HG02623 (cell line): ENCODE measurements around the gene PCNX4.

Experiments
- ATAC-seq: cut with Tn5 transposase; IDR thresholded peaks from one replicate; pipeline ENCODE4 v1.9.1; 2021; ENCODE audit warnings: moderate library complexity; ENCODE audit not compliant: unreplicated experiment

Gene PCNX4

DNA sequence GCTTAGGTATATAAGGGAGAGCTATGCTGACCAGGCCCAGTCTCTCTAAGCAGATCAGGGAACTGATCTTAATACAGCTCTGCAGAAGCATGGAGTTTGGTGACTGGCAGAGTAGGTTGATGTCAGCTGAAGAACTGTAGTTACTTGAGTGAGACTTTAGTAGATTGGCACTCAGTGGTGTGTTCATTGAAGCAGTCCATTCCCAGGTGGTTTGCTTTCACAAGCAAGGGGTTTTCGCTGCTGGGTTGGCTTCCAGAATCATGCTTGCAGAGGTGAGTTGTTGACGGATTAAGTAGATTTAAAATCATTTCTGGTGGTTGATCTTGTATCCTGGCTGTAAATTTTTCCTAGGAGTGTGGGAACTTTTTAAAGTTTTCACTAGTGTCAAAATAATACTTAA lies 80.0 kb downstream of the PCNX4 start:
- no peak for ATAC-seq

DNA sequence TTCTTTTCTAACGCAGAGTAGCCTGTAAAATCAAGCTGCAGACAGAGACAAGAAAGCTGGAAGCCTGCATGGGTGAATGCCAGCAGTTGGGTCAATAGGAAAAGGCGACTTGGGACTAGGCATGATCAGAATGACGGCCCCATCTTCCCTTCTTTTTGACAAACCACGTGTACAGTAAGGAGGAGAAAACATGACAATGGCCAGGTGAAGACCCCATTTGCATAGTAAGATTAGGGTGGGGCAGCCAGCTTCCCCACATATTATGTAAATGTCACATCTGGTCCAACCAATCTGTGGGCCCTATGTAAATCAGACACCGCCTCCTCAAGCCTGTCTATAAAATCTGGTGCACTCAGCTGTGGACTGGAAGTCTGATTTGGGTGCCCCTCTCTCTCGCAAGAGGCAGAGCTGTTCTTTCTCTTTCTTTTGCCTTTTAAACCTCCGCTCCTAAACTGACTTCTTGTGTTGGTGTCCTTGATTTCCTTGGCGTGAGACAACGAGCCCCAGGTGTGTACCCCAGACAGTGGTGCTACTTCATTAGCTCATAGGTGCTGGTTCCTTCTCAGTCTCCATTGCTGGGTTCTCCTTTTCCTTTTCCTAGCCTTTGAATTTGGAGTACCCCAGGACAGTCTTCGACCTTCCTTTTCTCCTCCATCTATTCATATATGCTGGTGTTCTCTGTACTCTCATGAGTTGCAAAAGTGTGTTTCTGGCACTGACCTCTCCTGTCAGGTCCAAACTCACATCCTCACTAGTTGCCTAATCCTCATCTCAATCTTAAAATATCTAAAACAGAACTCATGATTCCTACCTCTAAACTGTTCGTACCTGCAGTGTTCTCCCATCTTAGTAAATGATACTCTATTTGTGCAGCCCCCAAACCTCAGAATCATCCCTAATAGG lies 82.9 kb downstream of the PCNX4 start:
- no peak for ATAC-seq

DNA sequence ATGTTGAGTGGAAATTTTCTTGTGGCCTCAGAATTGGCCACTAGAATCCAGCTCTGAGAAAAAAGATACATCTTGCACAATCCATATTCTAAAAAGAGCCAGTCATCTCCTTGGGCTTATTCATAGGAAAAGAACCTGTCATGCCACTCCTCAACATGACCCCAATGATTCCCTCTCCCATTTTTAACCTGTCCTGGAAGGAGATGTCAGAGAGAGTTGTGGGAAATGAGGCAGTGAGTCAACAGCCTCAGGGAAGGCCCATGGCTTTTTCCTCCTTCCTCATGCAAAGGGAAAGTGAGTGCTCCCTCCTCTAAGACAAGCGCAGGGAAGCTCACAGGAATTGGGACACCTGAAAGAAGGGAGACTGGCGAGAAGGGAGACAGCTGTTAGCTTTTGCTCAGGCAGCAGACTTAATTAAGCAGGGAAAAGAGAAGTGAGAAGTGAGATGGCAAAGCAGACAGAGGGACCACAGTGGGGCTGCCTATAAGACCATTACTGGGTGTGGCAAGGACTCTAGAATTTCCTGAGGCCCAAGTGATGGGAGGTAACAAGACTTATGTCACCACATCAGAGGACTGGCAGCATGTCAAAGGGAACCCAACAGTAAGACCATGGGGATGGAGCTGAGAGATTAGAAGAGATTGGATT lies 83.7 kb downstream of the PCNX4 start:
- no peak for ATAC-seq

DNA sequence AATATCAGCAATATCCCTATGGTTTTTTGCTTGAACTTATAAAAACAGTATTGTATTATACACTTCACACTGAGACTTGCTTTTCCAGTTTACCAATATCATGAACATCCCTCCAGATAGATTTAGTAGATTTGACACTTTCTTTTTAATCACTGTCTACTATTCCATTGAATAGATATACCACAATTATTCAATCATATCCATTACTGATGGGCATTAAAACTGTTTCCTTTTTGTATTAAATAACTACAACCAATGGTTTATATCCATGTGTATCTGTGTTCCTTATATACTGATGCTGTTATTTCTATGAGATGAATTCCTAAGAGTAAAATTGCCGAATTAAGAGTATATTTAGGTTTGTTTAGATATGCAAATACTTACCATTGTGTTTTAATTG lies 86.4 kb downstream of the PCNX4 start:
- no peak for ATAC-seq

DNA sequence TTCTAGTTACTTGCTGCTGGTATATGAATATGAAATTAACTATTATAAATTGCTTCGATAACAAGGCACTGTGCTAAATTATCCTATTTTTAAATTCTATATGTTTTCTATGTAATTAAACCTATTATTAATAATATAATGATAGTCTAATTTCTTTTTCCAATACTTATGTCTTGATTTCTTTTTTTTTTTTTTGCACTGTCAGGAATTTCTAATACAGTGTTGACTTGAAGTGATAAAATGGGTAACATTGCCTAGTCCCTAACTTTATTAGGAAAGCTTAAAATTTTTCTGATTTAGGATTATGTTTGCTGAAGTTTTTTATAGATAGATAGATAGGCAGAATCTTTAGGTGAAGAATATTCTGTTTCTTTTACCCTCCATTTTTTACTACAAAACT lies 87.1 kb downstream of the PCNX4 start:
- ATAC-seq, result no peak

DNA sequence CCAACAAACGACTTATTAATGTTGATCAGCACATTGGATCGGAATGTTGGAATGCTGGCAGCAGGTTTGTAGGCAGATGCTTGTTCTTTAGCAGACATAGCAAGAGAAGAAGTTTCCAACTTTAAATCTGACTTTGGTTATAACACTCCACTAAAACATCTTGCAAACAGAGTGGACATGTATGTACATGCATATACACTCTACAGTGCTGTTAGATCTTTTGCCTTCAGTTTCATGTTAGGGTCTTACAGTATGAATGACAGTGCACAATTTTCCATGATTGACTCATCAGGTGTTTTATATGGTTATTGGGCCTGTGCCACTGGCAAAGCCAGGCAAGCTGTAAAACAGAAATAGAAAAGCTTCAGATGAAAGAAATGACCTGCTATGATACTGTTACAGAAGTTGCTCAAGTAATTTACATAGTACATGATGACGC lies 87.7 kb downstream of the PCNX4 start:
- ATAC-seq, result no peak

DNA sequence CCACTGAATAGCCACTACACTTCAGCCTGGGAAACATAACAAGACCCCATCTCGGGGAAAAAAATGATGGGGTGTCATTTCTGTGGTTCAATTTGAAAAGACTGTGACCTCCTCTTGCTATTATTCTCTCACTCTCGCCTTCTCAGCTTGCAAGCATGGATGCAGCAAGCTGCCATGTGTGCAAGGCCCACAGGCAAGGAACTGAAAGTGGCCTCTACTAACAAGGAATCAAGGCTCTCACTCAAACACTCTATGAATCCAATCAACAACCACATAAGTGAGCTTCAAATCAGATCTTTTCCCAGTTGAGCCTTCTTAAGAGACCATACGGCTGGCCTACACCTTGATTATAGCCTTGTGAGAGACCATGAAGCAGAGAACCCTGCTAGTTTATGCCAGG lies 91.4 kb downstream of the PCNX4 start:
- no peak for ATAC-seq

DNA sequence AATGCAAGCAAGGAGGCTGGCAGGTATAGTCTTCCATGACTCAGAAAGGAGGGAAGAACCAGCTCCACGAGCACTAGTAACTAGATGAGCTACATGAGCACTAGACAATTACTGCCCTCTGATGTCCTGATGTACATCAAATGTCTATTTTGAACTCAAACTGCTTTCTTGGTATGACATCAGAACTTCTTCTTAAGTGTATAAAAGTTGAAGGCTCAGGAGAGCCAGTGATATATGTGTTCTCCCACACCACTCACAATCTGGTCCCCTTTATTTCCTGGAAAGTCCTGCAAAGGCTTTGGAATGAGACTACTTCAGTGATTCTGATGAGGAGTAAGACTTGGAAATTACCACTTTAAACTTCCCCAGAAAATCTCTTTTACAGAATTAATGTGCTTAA lies 92.0 kb downstream of the PCNX4 start:
- ATAC-seq, result peak; percentile 56

DNA sequence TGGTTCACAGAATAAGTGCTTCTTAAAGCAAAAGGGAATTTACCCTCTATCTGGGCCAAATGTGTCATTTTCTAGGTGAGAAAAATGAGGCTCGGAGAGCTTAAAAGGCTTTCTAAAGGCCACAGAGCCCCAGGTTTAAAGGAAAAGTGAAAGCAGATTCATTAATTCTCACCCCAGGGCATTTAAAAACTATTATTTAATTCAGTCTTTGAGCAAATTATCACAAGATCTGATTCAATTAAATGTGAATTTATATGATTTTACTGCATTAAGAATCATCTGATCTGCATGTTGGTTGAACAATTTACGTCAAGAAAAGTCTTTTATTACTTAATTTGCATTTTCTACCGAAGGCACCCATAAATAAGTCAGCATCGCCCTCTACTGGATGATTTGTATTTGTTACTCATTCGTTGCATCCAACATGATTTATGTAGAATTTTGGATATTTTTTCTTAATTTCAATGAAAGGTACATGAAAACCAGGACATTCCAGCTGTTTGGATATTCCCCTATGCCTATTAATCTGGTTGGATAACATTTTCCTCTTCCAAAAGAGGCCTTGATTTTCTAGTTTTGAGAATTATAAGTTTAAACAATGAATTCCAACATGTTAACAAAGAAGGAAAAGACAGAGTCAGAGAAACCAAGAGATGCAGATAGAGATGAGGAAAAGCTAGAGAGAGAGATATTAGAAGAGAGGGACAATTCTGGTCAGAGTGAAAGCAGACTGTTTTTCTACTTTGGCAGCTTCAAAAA lies 92.6 kb downstream of the PCNX4 start:
- ATAC-seq, result peak; percentile 27

DNA sequence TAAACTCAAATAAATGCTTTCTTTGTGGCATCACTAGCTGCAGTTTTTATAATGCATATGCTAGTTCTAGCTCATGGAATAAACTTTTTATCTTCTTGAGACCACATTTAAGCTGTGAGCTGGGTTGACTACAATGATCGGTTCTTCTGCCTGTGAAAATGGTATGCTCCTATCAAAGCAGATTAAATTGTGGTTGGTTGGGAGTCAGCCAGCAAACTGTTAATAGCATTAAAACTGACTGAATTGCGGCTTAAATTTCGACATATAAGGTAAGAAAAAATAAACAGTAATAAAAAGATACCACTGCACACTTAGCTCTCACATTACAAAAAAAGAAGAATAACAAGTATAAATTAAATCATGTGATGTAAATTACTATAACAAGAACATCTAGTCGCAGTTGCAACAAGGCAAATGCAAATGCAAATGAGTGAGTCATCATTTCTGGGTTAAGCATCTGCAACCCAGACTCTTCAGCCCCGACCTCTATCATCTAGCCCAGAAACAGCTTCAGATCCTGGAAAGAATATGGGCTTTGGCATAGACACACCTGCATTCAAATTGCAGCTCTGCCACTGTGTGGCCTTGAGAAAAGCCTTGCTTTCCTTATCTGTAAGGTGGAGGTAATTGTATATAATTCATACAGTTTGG lies 93.3 kb downstream of the PCNX4 start:
- no peak for ATAC-seq

DNA sequence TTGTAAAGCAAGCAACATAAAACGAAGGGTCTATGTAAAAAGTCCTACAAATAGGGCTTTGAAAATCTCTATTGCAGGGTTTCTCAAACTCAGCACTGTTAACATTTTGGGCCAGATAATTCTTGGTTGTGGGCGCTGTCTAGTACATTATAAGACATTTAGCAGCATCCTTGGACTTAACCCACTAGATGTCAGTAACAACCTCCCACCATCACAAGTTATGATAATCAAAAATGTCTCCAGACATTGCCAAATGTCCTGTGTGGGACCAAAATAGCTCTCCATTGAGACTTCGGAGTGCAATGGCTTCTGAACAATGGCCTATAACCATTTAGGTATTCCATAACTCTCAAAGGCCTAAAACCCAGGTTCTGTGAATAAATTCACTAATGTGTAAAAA lies 96.4 kb downstream of the PCNX4 start:
- no peak for ATAC-seq

DNA sequence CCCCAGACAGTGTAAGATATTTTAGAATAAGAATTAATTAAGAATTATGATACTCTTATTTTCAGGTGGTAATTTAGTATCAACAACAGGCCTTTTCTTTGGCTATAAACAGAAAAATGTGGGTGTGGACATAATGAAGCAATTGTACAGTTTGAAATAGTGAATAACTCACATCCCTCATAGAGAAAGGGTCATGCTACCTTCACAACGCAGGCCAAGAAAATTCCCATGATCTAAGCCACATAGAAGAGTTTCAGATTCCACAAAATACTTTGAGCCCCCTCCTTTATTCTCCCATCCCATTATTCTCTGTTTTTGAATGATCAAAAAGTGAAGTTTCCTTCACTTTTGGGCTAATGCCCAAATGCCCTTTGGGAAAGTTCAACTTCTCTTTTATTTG lies 97.0 kb downstream of the PCNX4 start:
- no peak for ATAC-seq

DNA sequence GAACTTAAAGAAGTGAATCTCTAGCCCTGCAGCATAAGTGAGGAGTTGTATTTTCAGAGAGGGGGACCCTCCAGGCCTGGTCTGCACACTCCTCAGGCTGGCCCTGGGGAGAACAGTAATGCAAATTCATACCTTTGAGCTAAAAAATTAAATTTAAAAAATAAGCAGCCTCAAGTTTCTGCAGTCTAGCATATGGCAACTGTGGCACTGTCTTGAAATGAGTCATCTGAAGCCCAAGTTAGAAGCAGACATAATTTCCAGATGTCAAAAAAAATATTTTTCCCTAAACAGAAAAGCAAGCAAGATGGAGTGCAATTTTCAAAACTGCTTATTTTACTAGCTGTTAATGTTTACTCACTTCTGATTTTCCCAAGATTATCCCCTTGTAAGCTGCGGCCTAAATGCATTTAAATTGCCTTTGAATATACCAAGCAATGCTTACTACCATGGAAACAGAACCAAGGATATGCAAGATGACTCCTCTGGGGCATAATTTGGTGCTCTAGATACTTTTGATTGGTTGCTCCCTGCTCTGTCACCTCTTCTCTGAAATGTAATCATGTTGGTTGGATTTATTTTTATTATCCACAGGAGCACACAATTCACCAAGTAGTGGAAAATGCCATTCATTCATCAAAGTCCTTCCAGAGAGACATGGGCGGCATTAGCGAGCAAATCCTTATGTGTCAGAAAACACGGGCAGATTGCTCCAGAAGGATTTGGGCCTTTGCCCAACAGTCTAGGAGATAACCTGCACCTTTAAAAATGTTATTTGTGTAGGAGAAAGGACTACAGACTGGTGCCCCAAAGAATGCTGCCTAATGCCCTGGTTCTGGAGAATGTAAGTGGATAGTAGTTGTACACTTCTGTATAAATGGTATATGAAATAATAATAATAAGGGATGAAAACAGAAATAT lies 98.5 kb downstream of the PCNX4 start:
- ATAC-seq, result peak; percentile 57

DNA sequence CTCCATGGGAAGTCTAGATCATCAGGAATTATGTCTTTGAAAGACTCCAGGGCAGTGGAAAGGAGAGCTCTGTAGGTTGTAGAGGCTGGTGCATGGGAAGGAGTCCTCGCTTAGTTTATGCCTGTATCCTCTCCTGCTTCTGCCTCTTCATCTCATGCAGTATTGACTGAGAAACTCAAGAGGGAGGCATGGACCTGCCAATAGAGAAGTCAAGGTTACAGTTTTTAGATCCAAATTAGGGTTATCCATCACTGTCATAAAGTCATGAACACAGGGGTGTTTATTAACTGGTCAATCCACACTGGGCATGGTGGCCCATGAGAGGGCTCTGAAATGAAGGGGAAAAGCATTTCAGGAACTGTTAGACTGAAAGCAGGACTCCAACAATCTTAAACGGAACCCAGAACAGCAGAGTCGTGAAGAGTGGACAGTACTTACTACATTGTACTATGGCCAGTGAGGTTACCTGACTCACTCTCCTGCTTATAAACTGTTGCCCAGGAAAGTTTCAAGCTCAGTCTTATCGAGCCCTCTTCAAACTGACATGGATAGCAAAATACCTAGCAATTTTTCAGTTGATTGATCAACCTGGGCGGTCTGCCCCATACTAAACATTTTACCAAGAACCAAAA lies 103.6 kb downstream of the PCNX4 start:
- ATAC-seq, result peak; percentile 85

DNA sequence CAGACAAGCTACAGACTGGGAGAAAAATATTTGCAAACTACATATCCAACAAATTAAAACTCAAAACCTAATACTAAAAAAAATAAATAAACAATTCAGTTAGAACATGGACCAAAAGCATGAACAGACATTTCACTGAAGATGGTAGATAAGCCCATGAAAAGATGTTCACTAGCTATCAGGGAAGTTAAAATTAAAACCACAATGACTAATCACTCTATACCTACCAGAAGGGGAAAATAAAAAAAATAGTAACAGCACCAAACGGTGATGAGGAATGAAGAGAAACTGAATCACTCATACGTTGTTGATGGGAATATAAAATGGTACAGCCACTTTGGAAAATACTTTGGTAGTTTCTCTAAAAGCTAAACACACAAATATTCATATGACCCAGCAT lies 104.6 kb downstream of the PCNX4 start:
- ATAC-seq, result no peak

DNA sequence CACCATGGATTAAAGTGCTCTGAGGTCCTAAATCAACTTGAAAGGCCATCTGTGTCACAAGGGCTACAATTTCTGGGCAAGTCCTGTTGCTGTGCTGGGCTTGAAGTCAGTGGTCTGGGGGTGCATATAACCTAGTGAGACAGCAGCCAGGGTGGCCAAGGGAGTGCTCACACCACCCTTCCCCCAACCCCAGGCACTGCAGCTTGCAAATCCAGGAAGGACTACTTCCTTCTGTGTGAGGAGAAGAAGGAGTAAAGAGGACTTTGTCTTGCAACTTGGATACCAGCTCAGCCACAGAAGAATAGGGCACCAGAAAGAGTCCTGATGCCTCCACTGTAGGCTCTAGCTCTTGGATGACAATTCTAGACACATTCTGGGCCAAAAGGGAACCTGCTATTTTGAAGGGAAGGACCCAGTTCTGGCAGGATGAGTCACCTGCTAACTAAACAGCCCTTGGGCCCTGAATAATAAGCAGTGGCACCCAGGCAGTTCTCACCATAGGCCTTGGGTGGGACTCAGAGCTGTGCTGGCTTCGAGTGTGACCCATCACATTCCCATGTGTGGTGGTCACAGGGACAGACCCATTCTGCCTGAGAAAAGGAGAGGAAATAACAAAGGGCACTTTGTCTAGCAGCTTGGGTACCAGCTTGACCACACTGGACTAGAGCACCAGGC lies 106.0 kb downstream of the PCNX4 start:
- ATAC-seq, result no peak

DNA sequence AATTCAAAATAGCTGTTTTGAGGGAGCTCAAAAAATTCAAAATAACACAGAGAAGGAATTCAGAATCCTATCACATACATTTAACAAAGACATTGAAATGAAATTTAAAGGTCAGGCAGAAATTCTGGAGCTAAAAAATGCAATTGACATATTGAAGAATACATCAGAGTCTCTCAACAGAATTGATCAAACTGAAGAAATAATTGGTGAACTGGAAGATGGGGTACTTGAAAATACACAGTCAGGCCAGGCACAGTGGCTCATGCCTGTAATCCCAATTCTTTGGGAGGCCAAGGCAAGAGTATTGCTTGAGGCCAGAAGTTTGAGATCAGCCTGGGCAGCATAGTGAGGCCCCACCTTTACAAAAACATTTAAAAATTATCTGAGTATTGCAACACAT lies 107.6 kb downstream of the PCNX4 start:
- ATAC-seq, result no peak

DNA sequence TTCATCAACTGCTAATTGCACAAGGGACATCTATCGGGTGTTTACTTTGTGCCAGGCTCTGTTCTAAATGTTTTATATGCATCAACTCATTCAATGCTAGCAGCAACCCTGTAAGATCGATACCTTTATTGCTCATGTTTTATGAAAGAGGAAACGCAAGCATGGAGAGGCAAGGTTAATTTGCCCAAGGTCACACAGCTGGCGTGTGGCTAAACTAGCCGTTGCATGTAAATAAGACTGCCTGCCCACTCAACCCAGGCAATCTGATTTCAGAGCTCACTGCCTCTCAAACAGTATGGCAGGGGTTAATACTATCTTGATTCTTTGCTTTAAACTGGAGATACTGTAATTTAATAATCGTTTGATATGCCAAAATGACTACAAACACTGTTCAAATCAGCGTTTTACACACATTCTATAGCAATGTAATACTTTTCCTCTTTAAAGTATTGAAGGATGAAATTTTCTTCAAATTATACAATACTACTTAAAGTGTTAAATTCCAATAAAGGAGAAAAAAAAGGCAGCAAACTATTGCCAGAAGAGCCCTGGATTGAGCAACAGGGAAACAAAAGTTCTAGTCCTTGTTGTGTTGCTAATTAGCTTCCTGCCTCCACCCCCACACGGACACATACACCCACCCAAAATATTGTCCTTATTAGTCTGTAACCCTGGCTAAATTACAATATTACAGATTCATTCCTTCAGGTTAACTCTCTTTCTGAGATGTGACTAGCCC lies 112.5 kb downstream of the PCNX4 start:
- peak; percentile 72 for ATAC-seq
